MCF 10A (cell line): ENCODE data around the gene WFDC10A. TPM values are rescaled to one million over a fixed set of nuclear protein-coding genes. Genes with fewer than 3 reads are reported as not detected.
"Not testable (repeated sequence)": the region's sequence is repeated elsewhere in the genome, so short reads cannot be mapped to it uniquely, and the experiment has no call there.

Experiments
- BruUV-seq: library from RNA; stranded (reverse); fragments of 400-500 nt; replicated peaks from 2 replicates; lab custom pipeline; 2021; lab: Mats Ljungman, UMichigan
- CTCF ChIA-PET: fragments of 300-600 bp; sonication (Branson Sonifier 250); formaldehyde crosslinking; extraction: SDS; loops from one replicate; lab custom pipeline; 2021; ENCODE audit warnings: antibody characterized with exemption, inconsistent platforms; lab: Yijun Ruan, JAX
- POLR2A ChIA-PET: fragments of 300-600, 350-650 bp; sonication (Branson Sonifier 250); formaldehyde crosslinking; extraction: SDS; loops from one replicate; lab custom pipeline; 2020; ENCODE audit warnings: antibody characterized with exemption, inconsistent platforms; lab: Yijun Ruan, JAX
- DNase-seq: peaks from one replicate; pipeline ENCODE4 v3.0.0-alpha.2; 2018; ENCODE audit not compliant: unreplicated experiment
- H3K27ac Mint-ChIP-seq: one replicate; pipeline ENCODE4 v1.8.0; 2022; ENCODE audit warnings: mild to moderate bottlenecking, low read depth, mixed read lengths; ENCODE audit not compliant: unreplicated experiment
- H3K27me3 Mint-ChIP-seq: one replicate; pipeline ENCODE4 v1.8.0; 2022; ENCODE audit warnings: mixed read lengths; ENCODE audit not compliant: insufficient read depth, unreplicated experiment
- H3K36me3 Mint-ChIP-seq: one replicate; pipeline ENCODE4 v1.8.0; 2022; ENCODE audit warnings: mild to moderate bottlenecking, moderate library complexity, mixed read lengths; ENCODE audit not compliant: insufficient read depth, unreplicated experiment
- H3K4me1 Mint-ChIP-seq: one replicate; pipeline ENCODE4 v1.8.0; 2022; ENCODE audit warnings: mixed read lengths; ENCODE audit not compliant: insufficient read depth, unreplicated experiment
- H3K4me3 Mint-ChIP-seq: one replicate; pipeline ENCODE4 v1.8.0; 2022; ENCODE audit warnings: mild to moderate bottlenecking, moderate library complexity, mixed read lengths; ENCODE audit not compliant: unreplicated experiment
- H3K9me3 Mint-ChIP-seq: one replicate; pipeline ENCODE4 v1.8.0; 2022; ENCODE audit warnings: mixed read lengths; ENCODE audit not compliant: unreplicated experiment
- CTCF ChIP-seq: fragments of 200-600 bp; IDR thresholded peaks from one replicate; pipeline ENCODE4 v1.8.0; 2022; ENCODE audit warnings: antibody characterized with exemption, mild to moderate bottlenecking; ENCODE audit not compliant: unreplicated experiment
- intact Hi-C: fragments of 100-400 bp; cut with micrococcal nuclease; formaldehyde crosslinking; loops from 2 replicates; pipeline ENCODE4 v1.14.1; 2022
- total RNA-seq: library from RNA; stranded (reverse); gene quantifications from 2 replicates; pipeline ENCODE4 v1.2.3, GENCODE V29; 2022

Gene WFDC10A
- total RNA-seq, 1 experiment from 2014 or later = not detected

- Mint-ChIP-seq H3K36me3 (no peaks in the 10 kb centered on the region), H3K4me1 (no peaks in the 10 kb centered on the region), H3K4me3 (no peak within 1 kb of the TSS), H3K27ac (no peak within 1 kb of the TSS), H3K9me3 (no peaks in the 10 kb centered on the region), H3K27me3 (peaks cover 38% of the 10 kb centered on the region)
- BruUV-seq = no TSS peak
- intact Hi-C loops = no loop called here
- CTCF ChIA-PET = no interaction called here
- no peak for TF ChIP-seq CTCF
- no peak for DNase-seq
- POLR2A ChIA-PET = no interaction called here
These were observed 1.6 kb downstream of the WFDC10A start, which contains the start of gene WFDC9 for GRCh38 chr20:45631184-45631583. TSS of gene WFDC9 (minus strand) at chr20:45631284. CDS start at chr20:45610181, 21,103 bp downstream.

- Mint-ChIP-seq H3K4me3 (no peak overlapping the region), H3K36me3 (no peaks in the 10 kb centered on the region), H3K9me3 (no peaks in the 10 kb centered on the region), H3K27me3 (peaks cover 42% of the 10 kb centered on the region), H3K4me1 (no peaks in the 10 kb centered on the region), H3K27ac (no peak overlapping the region)
- no TSS peak for BruUV-seq
- no peak for TF ChIP-seq CTCF
- POLR2A ChIA-PET = no interaction called here
- CTCF ChIA-PET = no interaction called here
- intact Hi-C loops = no loop called here
- no peak for DNase-seq
These were observed 7.0 kb downstream of the WFDC10A start for GRCh38 chr20:45636513-45636912.

- Mint-ChIP-seq H3K9me3 (no peaks in the 10 kb centered on the region), H3K27me3 (peaks cover 31% of the 10 kb centered on the region), H3K36me3 (no peaks in the 10 kb centered on the region), H3K27ac (no peak overlapping the region), H3K4me1 (no peaks in the 10 kb centered on the region), H3K4me3 (no peak overlapping the region)
- BruUV-seq = no TSS peak
- TF ChIP-seq CTCF = no peak
- POLR2A ChIA-PET = interaction anchor here (0.6 kb wide), 1 partner anchor 580 kb away, joined by 3 read pairs; no protein-coding TSS in a partner anchor
- intact Hi-C loops = no loop called here
- CTCF ChIA-PET = interaction anchor here (0.6 to 0.8 kb wide), 2 partner anchors 10 to 339 kb away, joined by 3 read pairs; no protein-coding TSS in a partner anchor
- no peak for DNase-seq
These were observed 10.1 kb downstream of the WFDC10A start for GRCh38 chr20:45639687-45640086.

GRCh38 chr20:45641076-45641475, 11.5 kb downstream of the WFDC10A start:
- H3K9me3 Mint-ChIP-seq, BruUV-seq, H3K4me1 Mint-ChIP-seq, DNase-seq, H3K4me3 Mint-ChIP-seq, H3K36me3 Mint-ChIP-seq, intact Hi-C loops, H3K27ac Mint-ChIP-seq: not testable (repeated sequence)
- CTCF ChIA-PET = interaction anchor here (2.1 kb wide), 1 partner anchor 131 kb away, joined by 4 read pairs; no protein-coding TSS in a partner anchor
- H3K27me3 Mint-ChIP-seq = peaks cover 35% of the 10 kb centered on the region
- POLR2A ChIA-PET = interaction anchor here (0.9 kb wide), 1 partner anchor 11 kb away, joined by 3 read pairs; the partner anchor contains the start of gene WFDC10A

GRCh38 chr20:45645869-45646268, 16.3 kb downstream of the WFDC10A start:
- POLR2A ChIA-PET, H3K36me3 Mint-ChIP-seq, H3K4me1 Mint-ChIP-seq, BruUV-seq, CTCF ChIA-PET, H3K4me3 Mint-ChIP-seq, H3K27ac Mint-ChIP-seq, DNase-seq, intact Hi-C loops, H3K9me3 Mint-ChIP-seq: not testable (repeated sequence)
- H3K27me3 Mint-ChIP-seq = peaks cover 11% of the 10 kb centered on the region
